GM19452 (cell line): Measurements from ENCODE around the gene ZNF444.
"Not testable (repeated sequence)": the region's sequence is repeated elsewhere in the genome, so short reads cannot be mapped to it uniquely, and the experiment has no call there.

Experiments used
- ATAC-seq: cut with Tn5 transposase; IDR thresholded peaks from one replicate; pipeline ENCODE4 v1.9.1; 2021; ENCODE audit not compliant: unreplicated experiment

The ZNF444 gene

GRCh38 chr19:56140583-56141416 is at the start of gene ZNF444:
Gene ZNF444 (plus strand): TSS chr19:56141287. CDS start chr19:56146912, 5,625 bp downstream.
- peak; percentile 90 for ATAC-seq

- no peak for ATAC-seq
Measured at GRCh38 chr19:56091751-56092546, 49.1 kb upstream of the ZNF444 start.

- ATAC-seq = no peak
Measured at GRCh38 chr19:56092685-56093631, 48.1 kb upstream of the ZNF444 start.

- no peak for ATAC-seq
Measured at GRCh38 chr19:56094449-56094848, 46.6 kb upstream of the ZNF444 start.

- no peak for ATAC-seq
Measured at GRCh38 chr19:56096665-56097064, 44.4 kb upstream of the ZNF444 start.

GRCh38 chr19:56097306-56097705 is 43.8 kb upstream of the ZNF444 start:
- ATAC-seq = no peak

GRCh38 chr19:56097776-56098175 is 43.3 kb upstream of the ZNF444 start:
- ATAC-seq = no peak

- ATAC-seq = not testable (repeated sequence)
Measured at GRCh38 chr19:56098237-56098636, 42.9 kb upstream of the ZNF444 start.

GRCh38 chr19:56098731-56099568 is 42.1 kb upstream of the ZNF444 start:
- ATAC-seq = no peak

GRCh38 chr19:56099638-56100539 is 41.2 kb upstream of the ZNF444 start:
- no peak for ATAC-seq

- no peak for ATAC-seq
Measured at GRCh38 chr19:56101095-56101494, 40.0 kb upstream of the ZNF444 start.

- ATAC-seq = no peak
Measured at GRCh38 chr19:56101746-56102535, 39.1 kb upstream of the ZNF444 start.

GRCh38 chr19:56103027-56103614 is 38.0 kb upstream of the ZNF444 start:
- no peak for ATAC-seq

- no peak for ATAC-seq
Measured at GRCh38 chr19:56104423-56104822, 36.7 kb upstream of the ZNF444 start.

GRCh38 chr19:56105090-56105701 is 35.9 kb upstream of the ZNF444 start:
- ATAC-seq = no peak

- ATAC-seq = not testable (repeated sequence)
Measured at GRCh38 chr19:56105831-56106396, 35.2 kb upstream of the ZNF444 start.

- ATAC-seq = no peak
Measured at GRCh38 chr19:56106397-56106849, 34.7 kb upstream of the ZNF444 start.
